Measurements from ENCODE around the gene AKT2. TPM values are rescaled to one million over a fixed set of nuclear protein-coding genes. Genes with fewer than 3 reads are reported as not detected.

The AKT2 gene
- total and polyA plus RNA-seq, 2 of the 8 experiments (the other 6 are each of a cell fraction or from before 2014, with no cell fraction given): 151 to 183 TPM

DNA sequence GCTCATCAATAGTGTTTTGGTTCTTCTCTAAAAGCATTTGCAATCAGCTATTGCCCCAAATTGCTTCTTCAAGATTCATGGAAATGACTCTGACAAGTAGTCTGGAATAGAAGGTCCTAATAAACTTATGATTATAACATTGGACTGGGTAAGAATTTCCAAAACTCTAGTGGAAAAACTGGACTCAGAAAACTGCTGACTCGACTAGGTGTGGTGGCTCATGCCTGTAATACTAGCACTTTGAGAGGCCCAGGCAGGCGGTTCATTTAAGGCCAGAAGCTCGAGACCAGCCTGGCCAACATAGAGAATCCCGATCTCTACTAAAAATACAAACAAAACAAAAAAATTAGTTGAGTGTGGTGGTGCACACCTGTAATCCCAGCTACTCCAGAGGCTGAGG, 15.5 kb upstream of the AKT2 start:
- Histone ChIP-seq H3K79me2 (ENCODE audit: control insufficient read depth in 1 of 2, insufficient read depth in 2 of 2, low read length in 2 of 2) (no peaks in the 10 kb centered on the region), H4K91ac (replicated peaks; ENCODE audit: insufficient read length, low read length) (no peak overlapping the region), H2BK20ac (ENCODE audit: low read length) (no peak overlapping the region), H3K27ac (ENCODE audit: low read depth, low read length) (no peak overlapping the region), H2BK15ac (ENCODE audit: low read length) (no peak overlapping the region), H3K9ac (replicated peaks in 1 of 4; ENCODE audit: extremely low read depth in 1 of 4, low read depth in 3 of 4, low read length in 3 of 4) (no peak overlapping the region), H3K14ac (ENCODE audit: insufficient read length) (no peak overlapping the region), H4K20me1 (replicated peaks in 1 of 2; ENCODE audit: control insufficient read depth in 1 of 2, insufficient read depth in 2 of 2, low read length in 2 of 2) (no peaks in the 10 kb centered on the region), H2BK120ac (replicated peaks; ENCODE audit: low read depth, low read length) (no peak overlapping the region), H2BK12ac (ENCODE audit: low read depth, low read length) (no peak overlapping the region), H2AK5ac (ENCODE audit: low read depth, low read length) (no peak overlapping the region), H3K18ac (ENCODE audit: extremely low read depth, low read length) (no peak overlapping the region), H3K27me3 (replicated peaks in 1 of 4; ENCODE audit: control insufficient read depth in 3 of 4, extremely low read depth in 1 of 4, insufficient read depth in 3 of 4, low read length in 3 of 4) (no peaks in the 10 kb centered on the region), H3K23ac (ENCODE audit: insufficient read length) (no peak overlapping the region), H4K5ac (ENCODE audit: insufficient read length, low read depth, low read length) (no peak overlapping the region), H4K8ac (ENCODE audit: extremely low read depth, insufficient read depth, low read length) (no peak overlapping the region), H3K4ac (replicated peaks; ENCODE audit: insufficient read length, low read depth, low read length) (no peak overlapping the region), H3K4me3 (ENCODE audit: extremely low read depth in 1 of 4, insufficient read depth in 2 of 4, low read depth in 3 of 4, low read length in 4 of 4) (no peak overlapping the region), H3K79me1 (ENCODE audit: low read depth, low read length) (no peaks in the 10 kb centered on the region), H3K9me3 (ENCODE audit: insufficient read depth in 2 of 2, low read depth in 1 of 2, low read length in 1 of 2) (no peaks in the 10 kb centered on the region), H3K23me2 (ENCODE audit: low read depth, low read length) (no peaks in the 10 kb centered on the region), H3K36me3 (ENCODE audit: control insufficient read depth in 2 of 4, insufficient read depth in 4 of 4, low read length in 3 of 4) (no peaks in the 10 kb centered on the region), H3K4me2 (ENCODE audit: insufficient read depth in 1 of 2, low read depth in 2 of 2, low read length in 2 of 2) (no peak overlapping the region), H2BK5ac (ENCODE audit: low read depth, low read length) (no peak overlapping the region), H2AFZ (ENCODE audit: low read length) (no peak overlapping the region), H3K56ac (replicated peaks; ENCODE audit: insufficient read length, low read depth, low read length) (no peak overlapping the region), H3K4me1 (replicated peaks in 1 of 4; ENCODE audit: control insufficient read depth in 3 of 4, insufficient read depth in 4 of 4, low read length in 3 of 4) (no peaks in the 10 kb centered on the region; a peak in 1 of 7 replicates)
- 92% methylated on average over 4 of the region's 4 CpGs; no CpG with 5 or more reads in 1 of the 2 experiments for WGBS, 2 experiments (ENCODE audit: extremely low coverage in 1 of 2, insufficient coverage in 1 of 2, insufficient read length in 1 of 2, insufficient replicate concordance in 2 of 2, low coverage in 1 of 2, low lambda C conversion rate in 2 of 2, missing lambda C conversion rate in 1 of 2)
- ChIA-PET POLR2A (ENCODE audit: partially characterized antibody) (no interaction called here), CTCF (ENCODE audit: partially characterized antibody) (interaction anchor here (1.1 to 1.2 kb wide), 2 partner anchors 96 to 120 kb away, joined by 3 read pairs; no protein-coding TSS in a partner anchor)
- no peak for DNase-seq (ENCODE audit: low read depth in 1 of 2, low spot score in 2 of 2)
- no peak for FAIRE-seq

All from H1 (cell line).